Upper lobe of left lung (tissue), 4 donors: ENCODE data around the gene CNGA3.

Experiments used
- CTCF ChIP-seq, 6 experiments: fragments of 450-650 bp in 4 of 6; fragments of 200-600 bp in 2 of 6; sonication (generic) in 2 of 6; IDR thresholded peaks; one replicate each; pipeline ENCODE4 v1.5.1; 2016 to 2019; ENCODE audit warnings: antibody characterized with exemption in 6 of 6
- POLR2A ChIP-seq, 4 donors: fragments of 450-650 bp; IDR thresholded peaks; one replicate each; pipeline ENCODE4 v1.5.1; 2016 to 2017; ENCODE audit warnings: antibody characterized with exemption in 4 of 4, mild to moderate bottlenecking in 2 of 4
- POLR2AphosphoS5 ChIP-seq, 2 donors: sonication (generic); formaldehyde crosslinking; IDR thresholded peaks; one replicate each; pipeline ENCODE4 v1.5.1; 2017; ENCODE audit warnings: antibody characterized with exemption in 2 of 2

GRCh38 chr2:98374958-98375570 lies 28.8 kb downstream of the CNGA3 start:
- no peak for TF ChIP-seq POLR2A (IDR thresholded peaks at IDR 0.05)
- TF ChIP-seq CTCF (IDR thresholded peaks at IDR 0.05): no peak
- TF ChIP-seq POLR2AphosphoS5 (IDR thresholded peaks at IDR 0.05): no peak
